Ishikawa (cell line): ENCODE measurements around the gene CD300LG.

Experiments used
- CEBPB ChIP-seq: IDR thresholded peaks from 2 replicates; pipeline ENCODE4 v1.6.1; 2012
- CREB1 ChIP-seq: IDR thresholded peaks from 2 replicates; pipeline ENCODE4 v1.6.1; 2012; ENCODE audit warnings: low read depth
- EGR1 ChIP-seq: IDR thresholded peaks from 2 replicates; pipeline ENCODE4 v1.6.1; 2012
- EP300 ChIP-seq: IDR thresholded peaks from 2 replicates; pipeline ENCODE4 v1.6.1; 2012; ENCODE audit warnings: borderline replicate concordance
- FOXM1 ChIP-seq: IDR thresholded peaks from 2 replicates; pipeline ENCODE4 v1.6.1; 2012; ENCODE audit warnings: low read depth, borderline replicate concordance
- RAD21 ChIP-seq: IDR thresholded peaks from 2 replicates; pipeline ENCODE4 v1.6.1; 2012; ENCODE audit warnings: low read depth
- TAF1 ChIP-seq: IDR thresholded peaks from 2 replicates; pipeline ENCODE4 v1.6.1; 2012; ENCODE audit warnings: low read depth, mild to moderate bottlenecking
- TCF12 ChIP-seq: IDR thresholded peaks from 2 replicates; pipeline ENCODE4 v1.6.1; 2012; ENCODE audit warnings: low read depth
- TEAD4 ChIP-seq: IDR thresholded peaks from 2 replicates; pipeline ENCODE4 v1.6.1; 2012
- YY1 ChIP-seq: IDR thresholded peaks from 2 replicates; pipeline ENCODE4 v1.6.1; 2012; ENCODE audit warnings: low read depth
- ZBTB7A ChIP-seq: IDR thresholded peaks from 2 replicates; pipeline ENCODE4 v1.6.1; 2012; ENCODE audit warnings: low read depth
- TF ChIP-seq, protein P1 (sequence below): IDR thresholded peaks from 2 replicates; pipeline ENCODE4 v1.6.1; 2012; ENCODE audit warnings: low read depth, mild to moderate bottlenecking
- TF ChIP-seq, protein P2 (sequence below): IDR thresholded peaks from 2 replicates; pipeline ENCODE4 v1.6.1; 2012
- TF ChIP-seq, protein P3 (sequence below): IDR thresholded peaks from 2 replicates; pipeline ENCODE4 v1.6.1; 2012

GRCh38 chr17:43803758-43804157 is 43.2 kb upstream of the CD300LG start:
- TF ChIP-seq RAD21 = no peak
- no peak for TF ChIP-seq YY1
- TF ChIP-seq TCF12 = no peak
- TF ChIP-seq, protein P1, sequence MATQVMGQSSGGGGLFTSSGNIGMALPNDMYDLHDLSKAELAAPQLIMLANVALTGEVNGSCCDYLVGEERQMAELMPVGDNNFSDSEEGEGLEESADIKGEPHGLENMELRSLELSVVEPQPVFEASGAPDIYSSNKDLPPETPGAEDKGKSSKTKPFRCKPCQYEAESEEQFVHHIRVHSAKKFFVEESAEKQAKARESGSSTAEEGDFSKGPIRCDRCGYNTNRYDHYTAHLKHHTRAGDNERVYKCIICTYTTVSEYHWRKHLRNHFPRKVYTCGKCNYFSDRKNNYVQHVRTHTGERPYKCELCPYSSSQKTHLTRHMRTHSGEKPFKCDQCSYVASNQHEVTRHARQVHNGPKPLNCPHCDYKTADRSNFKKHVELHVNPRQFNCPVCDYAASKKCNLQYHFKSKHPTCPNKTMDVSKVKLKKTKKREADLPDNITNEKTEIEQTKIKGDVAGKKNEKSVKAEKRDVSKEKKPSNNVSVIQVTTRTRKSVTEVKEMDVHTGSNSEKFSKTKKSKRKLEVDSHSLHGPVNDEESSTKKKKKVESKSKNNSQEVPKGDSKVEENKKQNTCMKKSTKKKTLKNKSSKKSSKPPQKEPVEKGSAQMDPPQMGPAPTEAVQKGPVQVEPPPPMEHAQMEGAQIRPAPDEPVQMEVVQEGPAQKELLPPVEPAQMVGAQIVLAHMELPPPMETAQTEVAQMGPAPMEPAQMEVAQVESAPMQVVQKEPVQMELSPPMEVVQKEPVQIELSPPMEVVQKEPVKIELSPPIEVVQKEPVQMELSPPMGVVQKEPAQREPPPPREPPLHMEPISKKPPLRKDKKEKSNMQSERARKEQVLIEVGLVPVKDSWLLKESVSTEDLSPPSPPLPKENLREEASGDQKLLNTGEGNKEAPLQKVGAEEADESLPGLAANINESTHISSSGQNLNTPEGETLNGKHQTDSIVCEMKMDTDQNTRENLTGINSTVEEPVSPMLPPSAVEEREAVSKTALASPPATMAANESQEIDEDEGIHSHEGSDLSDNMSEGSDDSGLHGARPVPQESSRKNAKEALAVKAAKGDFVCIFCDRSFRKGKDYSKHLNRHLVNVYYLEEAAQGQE = no peak
- no peak for TF ChIP-seq CEBPB
- no peak for TF ChIP-seq ZBTB7A
- no peak for TF ChIP-seq TEAD4
- TF ChIP-seq TAF1 = no peak
- TF ChIP-seq EP300 = no peak
- TF ChIP-seq CREB1 = no peak
- TF ChIP-seq, protein P2, sequence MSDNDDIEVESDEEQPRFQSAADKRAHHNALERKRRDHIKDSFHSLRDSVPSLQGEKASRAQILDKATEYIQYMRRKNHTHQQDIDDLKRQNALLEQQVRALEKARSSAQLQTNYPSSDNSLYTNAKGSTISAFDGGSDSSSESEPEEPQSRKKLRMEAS = no peak
- TF ChIP-seq, protein P3, sequence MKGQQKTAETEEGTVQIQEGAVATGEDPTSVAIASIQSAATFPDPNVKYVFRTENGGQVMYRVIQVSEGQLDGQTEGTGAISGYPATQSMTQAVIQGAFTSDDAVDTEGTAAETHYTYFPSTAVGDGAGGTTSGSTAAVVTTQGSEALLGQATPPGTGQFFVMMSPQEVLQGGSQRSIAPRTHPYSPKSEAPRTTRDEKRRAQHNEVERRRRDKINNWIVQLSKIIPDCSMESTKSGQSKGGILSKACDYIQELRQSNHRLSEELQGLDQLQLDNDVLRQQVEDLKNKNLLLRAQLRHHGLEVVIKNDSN = no peak
- no peak for TF ChIP-seq EGR1
- no peak for TF ChIP-seq FOXM1
